ENCODE measurements around the gene GPR87.

DNA sequence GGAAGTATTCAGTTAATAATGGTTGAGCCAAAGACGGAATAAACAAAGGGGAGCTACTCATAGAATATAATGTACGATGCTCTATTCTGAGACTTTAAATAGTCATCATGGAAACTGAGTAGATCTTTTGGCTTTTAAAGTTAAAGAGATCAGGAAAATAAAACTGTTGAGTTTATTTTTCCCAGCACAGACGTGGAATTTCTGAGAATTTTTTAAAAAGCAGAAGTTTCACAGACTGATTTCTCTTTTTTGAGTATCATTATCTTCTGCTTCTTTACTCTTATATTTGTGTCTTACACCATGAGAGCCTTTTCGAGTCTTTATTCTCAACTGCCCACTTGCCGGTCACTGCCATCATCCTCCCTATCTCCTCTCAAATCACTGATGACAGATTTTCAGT lies 51.5 kb downstream of the GPR87 start:
- TF ChIP-seq, protein P1, sequence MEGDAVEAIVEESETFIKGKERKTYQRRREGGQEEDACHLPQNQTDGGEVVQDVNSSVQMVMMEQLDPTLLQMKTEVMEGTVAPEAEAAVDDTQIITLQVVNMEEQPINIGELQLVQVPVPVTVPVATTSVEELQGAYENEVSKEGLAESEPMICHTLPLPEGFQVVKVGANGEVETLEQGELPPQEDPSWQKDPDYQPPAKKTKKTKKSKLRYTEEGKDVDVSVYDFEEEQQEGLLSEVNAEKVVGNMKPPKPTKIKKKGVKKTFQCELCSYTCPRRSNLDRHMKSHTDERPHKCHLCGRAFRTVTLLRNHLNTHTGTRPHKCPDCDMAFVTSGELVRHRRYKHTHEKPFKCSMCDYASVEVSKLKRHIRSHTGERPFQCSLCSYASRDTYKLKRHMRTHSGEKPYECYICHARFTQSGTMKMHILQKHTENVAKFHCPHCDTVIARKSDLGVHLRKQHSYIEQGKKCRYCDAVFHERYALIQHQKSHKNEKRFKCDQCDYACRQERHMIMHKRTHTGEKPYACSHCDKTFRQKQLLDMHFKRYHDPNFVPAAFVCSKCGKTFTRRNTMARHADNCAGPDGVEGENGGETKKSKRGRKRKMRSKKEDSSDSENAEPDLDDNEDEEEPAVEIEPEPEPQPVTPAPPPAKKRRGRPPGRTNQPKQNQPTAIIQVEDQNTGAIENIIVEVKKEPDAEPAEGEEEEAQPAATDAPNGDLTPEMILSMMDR (IDR thresholded peaks at IDR 0.05; ENCODE audit: insufficient read depth, low read length), result no peak
- TF ChIP-seq, protein P2, sequence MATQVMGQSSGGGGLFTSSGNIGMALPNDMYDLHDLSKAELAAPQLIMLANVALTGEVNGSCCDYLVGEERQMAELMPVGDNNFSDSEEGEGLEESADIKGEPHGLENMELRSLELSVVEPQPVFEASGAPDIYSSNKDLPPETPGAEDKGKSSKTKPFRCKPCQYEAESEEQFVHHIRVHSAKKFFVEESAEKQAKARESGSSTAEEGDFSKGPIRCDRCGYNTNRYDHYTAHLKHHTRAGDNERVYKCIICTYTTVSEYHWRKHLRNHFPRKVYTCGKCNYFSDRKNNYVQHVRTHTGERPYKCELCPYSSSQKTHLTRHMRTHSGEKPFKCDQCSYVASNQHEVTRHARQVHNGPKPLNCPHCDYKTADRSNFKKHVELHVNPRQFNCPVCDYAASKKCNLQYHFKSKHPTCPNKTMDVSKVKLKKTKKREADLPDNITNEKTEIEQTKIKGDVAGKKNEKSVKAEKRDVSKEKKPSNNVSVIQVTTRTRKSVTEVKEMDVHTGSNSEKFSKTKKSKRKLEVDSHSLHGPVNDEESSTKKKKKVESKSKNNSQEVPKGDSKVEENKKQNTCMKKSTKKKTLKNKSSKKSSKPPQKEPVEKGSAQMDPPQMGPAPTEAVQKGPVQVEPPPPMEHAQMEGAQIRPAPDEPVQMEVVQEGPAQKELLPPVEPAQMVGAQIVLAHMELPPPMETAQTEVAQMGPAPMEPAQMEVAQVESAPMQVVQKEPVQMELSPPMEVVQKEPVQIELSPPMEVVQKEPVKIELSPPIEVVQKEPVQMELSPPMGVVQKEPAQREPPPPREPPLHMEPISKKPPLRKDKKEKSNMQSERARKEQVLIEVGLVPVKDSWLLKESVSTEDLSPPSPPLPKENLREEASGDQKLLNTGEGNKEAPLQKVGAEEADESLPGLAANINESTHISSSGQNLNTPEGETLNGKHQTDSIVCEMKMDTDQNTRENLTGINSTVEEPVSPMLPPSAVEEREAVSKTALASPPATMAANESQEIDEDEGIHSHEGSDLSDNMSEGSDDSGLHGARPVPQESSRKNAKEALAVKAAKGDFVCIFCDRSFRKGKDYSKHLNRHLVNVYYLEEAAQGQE (IDR thresholded peaks at IDR 0.05; ENCODE audit: insufficient replicate concordance, low read depth), result no peak
- TF ChIP-seq POLR2AphosphoS5 (IDR thresholded peaks at IDR 0.05; ENCODE audit: low read depth) (no peak), GABPA (IDR thresholded peaks at IDR 0.05; ENCODE audit: low read depth) (no peak)

All from HL-60 (cell line).